ENCODE results near the gene TNF.
A peak's percentile ranks its signal among the peaks of the same experiment; 100 is the strongest.

The TNF gene

DNA sequence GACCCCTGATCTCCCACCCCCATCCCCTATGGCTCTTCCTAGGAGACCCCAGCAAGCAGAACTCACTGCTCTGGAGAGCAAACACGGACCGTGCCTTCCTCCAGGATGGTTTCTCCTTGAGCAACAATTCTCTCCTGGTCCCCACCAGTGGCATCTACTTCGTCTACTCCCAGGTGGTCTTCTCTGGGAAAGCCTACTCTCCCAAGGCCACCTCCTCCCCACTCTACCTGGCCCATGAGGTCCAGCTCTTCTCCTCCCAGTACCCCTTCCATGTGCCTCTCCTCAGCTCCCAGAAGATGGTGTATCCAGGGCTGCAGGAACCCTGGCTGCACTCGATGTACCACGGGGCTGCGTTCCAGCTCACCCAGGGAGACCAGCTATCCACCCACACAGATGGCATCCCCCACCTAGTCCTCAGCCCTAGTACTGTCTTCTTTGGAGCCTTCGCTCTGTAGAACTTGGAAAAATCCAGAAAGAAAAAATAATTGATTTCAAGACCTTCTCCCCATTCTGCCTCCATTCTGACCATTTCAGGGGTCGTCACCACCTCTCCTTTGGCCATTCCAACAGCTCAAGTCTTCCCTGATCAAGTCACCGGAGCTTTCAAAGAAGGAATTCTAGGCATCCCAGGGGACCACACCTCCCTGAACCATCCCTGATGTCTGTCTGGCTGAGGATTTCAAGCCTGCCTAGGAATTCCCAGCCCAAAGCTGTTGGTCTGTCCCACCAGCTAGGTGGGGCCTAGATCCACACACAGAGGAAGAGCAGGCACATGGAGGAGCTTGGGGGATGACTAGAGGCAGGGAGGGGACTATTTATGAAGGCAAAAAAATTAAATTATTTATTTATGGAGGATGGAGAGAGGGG lies 1.9 kb upstream of the TNF start:
- no peak for DNase-seq (ENCODE audit: low spot score)

DNA sequence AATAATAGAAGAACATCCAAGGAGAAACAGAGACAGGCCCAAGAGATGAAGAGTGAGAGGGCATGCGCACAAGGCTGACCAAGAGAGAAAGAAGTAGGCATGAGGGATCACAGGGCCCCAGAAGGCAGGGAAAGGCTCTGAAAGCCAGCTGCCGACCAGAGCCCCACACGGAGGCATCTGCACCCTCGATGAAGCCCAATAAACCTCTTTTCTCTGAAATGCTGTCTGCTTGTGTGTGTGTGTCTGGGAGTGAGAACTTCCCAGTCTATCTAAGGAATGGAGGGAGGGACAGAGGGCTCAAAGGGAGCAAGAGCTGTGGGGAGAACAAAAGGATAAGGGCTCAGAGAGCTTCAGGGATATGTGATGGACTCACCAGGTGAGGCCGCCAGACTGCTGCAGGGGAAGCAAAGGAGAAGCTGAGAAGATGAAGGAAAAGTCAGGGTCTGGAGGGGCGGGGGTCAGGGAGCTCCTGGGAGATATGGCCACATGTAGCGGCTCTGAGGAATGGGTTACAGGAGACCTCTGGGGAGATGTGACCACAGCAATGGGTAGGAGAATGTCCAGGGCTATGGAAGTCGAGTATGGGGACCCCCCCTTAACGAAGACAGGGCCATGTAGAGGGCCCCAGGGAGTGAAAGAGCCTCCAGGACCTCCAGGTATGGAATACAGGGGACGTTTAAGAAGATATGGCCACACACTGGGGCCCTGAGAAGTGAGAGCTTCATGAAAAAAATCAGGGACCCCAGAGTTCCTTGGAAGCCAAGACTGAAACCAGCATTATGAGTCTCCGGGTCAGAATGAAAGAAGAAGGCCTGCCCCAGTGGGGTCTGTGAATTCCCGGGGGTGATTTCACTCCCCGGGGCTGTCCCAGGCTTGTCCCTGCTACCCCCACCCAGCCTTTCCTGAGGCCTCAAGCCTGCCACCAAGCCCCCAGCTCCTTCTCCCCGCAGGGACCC lies 981 bp upstream of the TNF start:
- DNase-seq (ENCODE audit: low spot score): no peak

- DNase-seq (ENCODE audit: low spot score): no peak
Observed at GRCh38 chr6:31575952-31576685, 754 bp downstream of the TNF start.

GRCh38 chr6:31576897-31577578 lies 1.7 kb downstream of the TNF start:
- DNase-seq (ENCODE audit: low spot score): peak; percentile 59

GRCh38 chr6:31577579-31577966 lies 2.2 kb downstream of the TNF start:
- DNase-seq (ENCODE audit: low spot score): no peak

DNA sequence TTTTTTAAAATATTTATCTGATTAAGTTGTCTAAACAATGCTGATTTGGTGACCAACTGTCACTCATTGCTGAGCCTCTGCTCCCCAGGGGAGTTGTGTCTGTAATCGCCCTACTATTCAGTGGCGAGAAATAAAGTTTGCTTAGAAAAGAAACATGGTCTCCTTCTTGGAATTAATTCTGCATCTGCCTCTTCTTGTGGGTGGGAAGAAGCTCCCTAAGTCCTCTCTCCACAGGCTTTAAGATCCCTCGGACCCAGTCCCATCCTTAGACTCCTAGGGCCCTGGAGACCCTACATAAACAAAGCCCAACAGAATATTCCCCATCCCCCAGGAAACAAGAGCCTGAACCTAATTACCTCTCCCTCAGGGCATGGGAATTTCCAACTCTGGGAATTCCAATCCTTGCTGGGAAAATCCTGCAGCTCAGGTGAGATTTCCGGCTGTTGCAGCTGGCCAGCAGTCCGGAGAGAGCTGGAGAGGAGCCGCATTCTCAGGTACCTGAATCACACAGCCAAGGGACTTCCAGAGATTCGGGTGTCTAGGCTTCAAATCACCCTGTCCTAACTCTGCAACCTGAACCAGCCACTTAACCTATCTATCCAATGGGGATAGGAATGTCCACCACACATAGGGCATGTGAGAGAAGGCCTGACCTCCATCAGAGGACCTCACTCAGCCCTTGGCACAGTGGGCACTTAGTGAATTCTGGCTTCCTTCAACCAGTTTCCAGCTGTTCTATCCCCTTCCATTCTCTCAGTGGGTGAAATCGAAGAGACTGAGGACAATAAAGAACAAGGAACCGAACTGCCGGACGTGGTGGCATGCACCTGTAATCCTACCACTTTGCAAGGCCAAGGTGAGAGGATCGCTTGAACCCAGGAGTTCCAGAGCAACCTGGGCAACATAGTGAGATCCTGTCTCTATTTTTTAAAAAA lies 3.1 kb downstream of the TNF start:
- no peak for DNase-seq (ENCODE audit: low spot score)

- DNase-seq (ENCODE audit: low spot score): no peak
Observed at GRCh38 chr6:31579119-31579505, 3.7 kb downstream of the TNF start.

GRCh38 chr6:31579546-31580437 lies 4.4 kb downstream of the TNF start:
- DNase-seq (ENCODE audit: low spot score): no peak

DNA sequence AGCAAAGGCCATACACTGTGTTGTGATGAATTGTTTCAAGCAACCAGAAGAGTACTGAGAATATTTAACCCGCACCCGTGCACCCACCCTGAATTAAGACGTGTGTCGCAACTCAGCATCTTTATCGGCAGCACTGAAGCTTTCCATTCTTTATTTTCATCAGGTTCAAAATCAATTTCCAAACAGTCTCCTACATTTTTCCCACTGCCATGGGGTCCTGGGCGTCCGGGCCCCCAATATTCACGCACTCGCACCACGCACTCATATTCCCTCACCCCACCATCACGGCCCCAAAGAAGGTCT lies 5.0 kb downstream of the TNF start:
- no peak for DNase-seq (ENCODE audit: low spot score)

GRCh38 chr6:31580807-31581433 lies 5.6 kb downstream of the TNF start:
- peak; percentile 89 for DNase-seq (ENCODE audit: low spot score)

DNA sequence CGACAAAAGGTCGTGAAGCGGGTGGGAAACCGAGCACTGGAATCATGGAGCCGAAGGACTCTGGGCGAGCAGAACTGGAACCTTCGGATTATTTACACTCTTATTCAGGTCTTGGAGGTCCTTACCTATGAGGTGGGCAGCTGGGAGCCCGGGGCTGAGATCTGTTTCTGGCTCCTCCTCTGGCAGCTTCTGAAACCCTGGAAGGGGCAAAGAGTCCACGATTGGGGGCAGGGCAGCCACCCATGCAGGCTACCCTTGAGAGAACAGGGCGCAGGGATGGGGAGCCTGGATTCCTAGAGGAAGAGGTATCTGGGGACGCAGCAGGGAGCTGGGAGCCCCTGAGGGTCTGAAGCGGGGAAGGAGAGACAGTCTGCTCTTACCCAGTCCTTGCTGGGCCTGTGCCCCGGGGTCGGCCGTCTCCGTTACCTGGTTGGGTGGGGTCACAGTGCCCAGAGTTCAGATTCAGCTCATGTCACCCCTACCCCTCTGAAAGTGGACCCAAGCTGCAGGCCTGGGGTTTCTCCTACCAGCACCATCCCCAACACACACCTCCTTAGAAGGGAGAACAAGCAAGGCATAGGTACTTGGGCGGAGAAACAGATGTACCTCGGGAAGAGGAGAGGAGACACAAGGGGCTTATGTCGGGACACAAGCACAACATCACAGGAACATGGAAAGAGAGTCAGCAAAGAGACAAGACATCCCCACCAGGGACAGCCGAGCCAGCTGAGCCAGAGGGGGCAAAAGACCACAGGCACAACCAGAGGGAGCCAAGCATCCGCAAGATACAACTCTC lies 6.3 kb downstream of the TNF start:
- DNase-seq (ENCODE audit: low spot score): peak; percentile 27

DNA sequence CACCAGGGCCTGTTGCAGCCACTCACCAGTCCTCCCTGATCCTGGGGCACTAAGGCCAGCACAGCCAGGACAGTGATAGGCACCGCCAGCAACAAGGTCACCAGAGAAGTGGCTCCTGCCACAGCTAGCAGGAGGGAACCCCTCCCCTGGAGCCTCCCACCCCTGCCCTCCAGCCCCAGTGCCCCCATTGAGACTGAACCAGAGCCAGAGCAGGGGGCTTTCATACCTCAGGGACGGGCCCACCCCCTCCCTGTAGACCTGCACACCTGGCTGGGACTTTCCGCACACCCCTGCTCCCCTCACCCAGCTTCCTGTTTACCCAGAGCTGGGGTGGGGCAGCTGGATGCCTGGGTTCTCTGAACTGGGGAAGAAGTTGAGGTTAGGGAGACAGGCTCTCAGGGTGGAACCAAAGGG lies 6.9 kb downstream of the TNF start, which contains the start of gene LTB:
Gene LTB, minus strand, starts transcription at position 195 of the 414 bp plus-strand sequence. Its CDS starts 7 bp downstream, at position 188.
- peak; percentile 90 for DNase-seq (ENCODE audit: low spot score)

DNA sequence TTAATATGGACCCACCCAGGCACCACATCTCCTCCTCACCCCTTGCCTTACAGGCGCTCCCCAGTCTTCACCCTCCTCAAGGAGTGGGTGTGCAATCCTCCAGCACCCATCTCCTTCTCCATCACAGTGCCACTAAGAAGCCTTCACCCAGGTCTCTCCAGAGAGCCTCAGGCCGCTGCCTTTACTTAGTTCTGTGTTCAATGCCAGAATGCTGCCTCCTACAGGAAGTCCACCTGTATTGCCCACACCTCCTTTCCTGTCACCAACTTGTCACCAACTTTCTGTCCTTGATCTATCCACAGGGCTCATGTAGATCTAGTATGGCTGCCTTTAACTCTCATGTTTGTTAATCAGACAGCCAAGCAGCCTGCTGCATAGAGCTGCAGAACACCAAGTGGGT lies 10.1 kb downstream of the TNF start:
- peak; percentile 71 for DNase-seq (ENCODE audit: low spot score)

DNA sequence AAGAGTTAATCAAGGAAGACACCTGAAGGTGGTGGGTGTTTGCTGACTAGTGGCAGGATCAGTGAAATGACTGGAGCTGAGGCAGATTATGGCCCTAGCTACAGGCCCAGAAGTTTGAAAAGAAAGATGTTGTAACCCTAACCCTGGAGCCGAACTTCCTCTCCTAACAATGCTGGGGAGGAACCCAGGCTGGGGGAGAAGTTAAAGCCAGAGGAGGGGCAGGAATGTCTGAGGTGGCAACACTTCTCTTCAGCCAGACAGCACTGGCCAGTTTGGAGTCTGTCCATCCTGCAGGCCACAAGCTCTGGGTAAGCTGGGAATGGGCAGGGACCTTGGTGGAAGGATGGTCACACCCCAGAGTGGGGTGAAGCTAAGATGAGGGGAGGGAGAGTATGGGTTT lies 10.6 kb downstream of the TNF start, which contains the start of gene LST1:
Gene LST1, plus strand, starts transcription at position 270 of the 400 bp plus-strand sequence. CDS start 1,023 bp downstream, outside the sequence.
- DNase-seq (ENCODE audit: low spot score): no peak

DNA sequence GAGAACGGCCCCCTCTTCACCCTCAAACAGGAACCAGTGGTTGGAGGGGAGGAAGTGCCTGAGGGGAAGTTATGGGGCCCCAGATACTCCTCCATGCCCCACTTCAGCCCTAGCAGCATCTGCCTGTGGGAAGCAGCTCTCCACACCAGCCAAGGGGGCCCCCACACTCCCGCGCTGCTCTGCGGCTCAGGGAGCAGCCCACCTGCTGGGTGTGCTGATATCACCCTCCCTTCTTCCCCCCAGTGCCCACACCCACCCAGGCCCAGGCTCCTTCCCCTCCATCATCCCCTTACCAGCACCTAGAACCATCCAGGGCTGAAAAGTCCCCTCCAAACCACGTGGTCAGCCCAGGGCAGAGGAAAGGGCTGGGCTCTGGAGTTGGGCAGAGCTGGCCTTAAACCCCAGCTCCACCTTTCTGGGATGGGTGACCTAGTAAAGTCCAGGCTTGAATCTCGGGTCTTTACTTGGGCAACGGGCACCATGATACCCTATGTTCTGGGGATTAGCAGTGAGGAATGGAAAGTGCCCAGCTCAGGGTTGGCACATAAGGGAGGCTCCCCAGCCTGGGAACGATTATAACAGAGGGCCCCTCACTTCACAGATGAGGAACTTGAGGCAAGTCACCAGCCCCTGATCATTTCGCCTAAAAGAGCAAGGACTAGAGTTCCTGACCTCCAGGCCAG lies 11.4 kb downstream of the TNF start:
- peak; percentile 53 for DNase-seq (ENCODE audit: low spot score)

- no peak for DNase-seq (ENCODE audit: low spot score)
Observed at GRCh38 chr6:31587791-31588777, 12.7 kb downstream of the TNF start.

Data from CD4-positive, alpha-beta T cell treated with Interleukin-6 at 100 ng/mL for 8 hours (primary cell).